HG02571 (cell line): ENCODE results near the gene DIP2C.
"Not testable (repeated sequence)": the region's sequence is repeated elsewhere in the genome, so short reads cannot be mapped to it uniquely, and the experiment has no call there.

Experiments
- ATAC-seq: cut with Tn5 transposase; IDR thresholded peaks from one replicate; pipeline ENCODE4 v1.9.1; 2021; ENCODE audit warnings: mild to moderate bottlenecking, moderate library complexity; ENCODE audit not compliant: unreplicated experiment

DIP2C gene

DNA sequence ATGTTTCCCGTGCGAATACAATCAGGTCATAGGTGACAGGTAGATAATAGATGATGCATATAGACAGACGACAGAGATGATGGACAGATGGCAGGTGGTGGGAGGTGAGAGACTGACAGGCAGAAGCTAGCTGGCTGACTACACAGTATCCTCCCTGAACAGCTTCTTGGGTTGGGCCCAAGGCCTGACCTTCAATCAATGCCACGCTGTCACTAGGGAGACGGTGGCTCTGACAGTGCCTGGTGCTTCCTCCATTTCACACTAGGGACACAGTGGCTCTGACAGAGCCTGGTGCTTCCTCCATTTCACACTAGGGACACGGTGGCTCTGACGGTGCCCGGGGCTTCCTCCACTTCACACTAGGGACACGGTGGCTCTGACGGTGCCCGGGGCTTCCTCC, 200.1 kb downstream of the DIP2C start:
- ATAC-seq: no peak

- no peak for ATAC-seq
These were observed 200.6 kb downstream of the DIP2C start for GRCh38 chr10:488933-489215.

DNA sequence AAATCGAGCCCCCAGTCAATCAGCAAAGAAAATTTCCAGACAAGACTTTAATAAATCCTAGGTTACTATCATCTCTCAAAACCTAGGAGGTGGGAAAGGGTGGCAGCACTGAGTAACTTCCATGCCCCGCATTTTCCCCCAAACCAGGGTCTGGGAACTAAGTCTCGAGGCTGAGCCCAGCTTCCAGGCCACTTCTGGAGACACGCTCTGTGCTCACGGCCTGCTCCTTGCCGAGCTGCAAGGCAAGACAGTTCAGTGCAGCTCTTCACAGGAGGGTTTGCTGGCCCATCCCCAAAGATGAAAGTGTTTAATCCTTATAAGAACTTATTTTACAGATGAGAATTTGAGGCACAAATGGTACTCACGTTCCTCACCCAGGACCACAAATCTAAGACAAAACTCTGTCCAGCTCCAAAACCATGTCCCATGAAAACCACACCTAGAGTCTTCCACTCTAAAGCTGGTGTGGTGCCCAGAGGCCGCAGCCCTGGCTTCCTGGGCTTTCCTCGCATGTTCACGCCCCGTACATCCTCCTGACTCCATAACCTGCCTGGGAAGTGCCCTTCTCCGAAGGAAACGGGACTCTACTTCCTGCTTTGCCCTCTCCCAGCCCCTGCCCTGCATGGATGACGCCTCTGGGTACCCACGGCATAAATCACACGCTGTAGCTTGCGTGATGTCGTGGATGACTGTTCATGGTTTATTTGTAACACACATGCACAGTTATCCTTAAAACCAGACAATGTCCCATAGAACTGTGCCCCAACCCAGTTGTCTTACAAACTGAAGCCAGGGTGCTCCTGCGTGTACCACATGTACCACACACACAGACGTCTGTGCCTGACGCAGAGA, 201.2 kb downstream of the DIP2C start:
- ATAC-seq: no peak

- ATAC-seq: no peak
These were observed 202.7 kb downstream of the DIP2C start for GRCh38 chr10:486666-487322.

DNA sequence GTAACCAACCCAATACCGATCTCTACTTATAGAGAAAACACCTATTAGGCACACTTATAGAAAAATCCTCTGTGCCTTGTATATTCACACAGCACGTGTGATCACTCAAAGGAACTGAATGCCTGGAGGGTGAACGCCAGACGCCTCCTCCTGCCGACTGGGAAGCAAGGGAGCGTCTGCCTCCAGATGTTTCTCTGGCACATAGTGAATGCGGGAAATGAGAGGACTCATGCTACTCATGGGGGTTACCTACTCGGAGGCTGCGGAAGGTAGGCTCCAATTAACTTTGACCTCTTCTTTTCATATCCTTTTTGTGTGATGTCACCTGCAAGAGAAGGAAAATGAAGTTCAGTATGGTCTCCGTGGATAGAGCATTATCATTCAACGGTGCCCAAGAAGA, 203.3 kb downstream of the DIP2C start:
- no peak for ATAC-seq

- ATAC-seq: no peak
These were observed 203.7 kb downstream of the DIP2C start for GRCh38 chr10:485776-486175.

GRCh38 chr10:484925-485661, 204.4 kb downstream of the DIP2C start:
- no peak for ATAC-seq

GRCh38 chr10:484441-484924, 205.0 kb downstream of the DIP2C start:
- ATAC-seq: no peak

- no peak for ATAC-seq
These were observed 206.2 kb downstream of the DIP2C start for GRCh38 chr10:483261-483660.

- ATAC-seq: no peak
These were observed 206.6 kb downstream of the DIP2C start for GRCh38 chr10:482848-483247.

DNA sequence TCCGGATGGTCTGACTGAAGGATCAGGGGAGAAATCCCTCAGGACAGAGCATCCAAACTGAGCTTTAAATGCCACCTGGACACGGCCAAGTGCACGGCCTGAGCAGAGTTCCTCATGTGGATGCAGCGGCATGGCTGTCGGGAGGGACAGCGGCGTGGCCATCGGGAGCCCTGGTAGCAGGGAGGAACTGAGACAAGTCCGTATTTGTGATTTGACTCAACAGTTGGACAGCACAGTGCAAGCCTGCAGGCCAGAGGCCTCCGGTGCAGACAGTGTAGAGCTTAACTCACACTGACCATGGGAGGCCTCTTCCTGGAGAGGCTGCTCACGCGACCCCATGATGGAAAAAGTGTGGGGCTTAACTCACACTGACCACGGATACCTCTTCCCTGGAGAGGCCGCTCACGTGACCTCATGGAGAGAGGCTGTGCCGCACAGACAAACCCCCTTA, 207.4 kb downstream of the DIP2C start:
- no peak for ATAC-seq

- ATAC-seq: no peak
These were observed 207.8 kb downstream of the DIP2C start for GRCh38 chr10:481628-482027.

DNA sequence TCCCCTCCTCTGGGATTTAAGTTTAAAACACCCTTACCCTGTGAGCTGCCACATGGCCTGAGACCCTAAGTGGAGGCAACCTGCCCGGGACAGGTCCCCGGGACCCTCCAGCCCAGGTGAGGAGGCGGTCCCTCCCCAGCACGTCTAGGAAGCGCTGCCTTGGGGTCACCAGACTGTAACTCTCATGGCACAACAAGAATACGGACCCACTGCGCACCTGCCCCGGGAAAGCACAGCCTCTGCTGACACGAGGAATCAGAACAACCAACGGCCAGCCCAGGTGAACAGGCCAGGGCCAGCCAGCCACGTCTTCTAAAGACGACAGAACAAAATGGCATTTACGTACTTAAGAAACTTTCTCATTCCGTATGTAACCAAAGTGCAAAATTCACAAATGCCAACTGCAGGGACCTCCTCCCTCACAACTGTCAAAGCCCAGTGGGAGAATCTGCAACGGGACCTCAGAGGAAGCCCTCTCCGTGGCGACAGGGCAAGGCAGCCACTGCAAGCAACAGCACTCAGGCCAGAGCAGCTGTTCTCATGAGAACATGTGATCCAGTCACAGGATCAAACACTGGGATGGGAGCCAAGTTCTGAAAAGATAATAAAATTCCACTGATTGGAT, 208.4 kb downstream of the DIP2C start:
- ATAC-seq: no peak

DNA sequence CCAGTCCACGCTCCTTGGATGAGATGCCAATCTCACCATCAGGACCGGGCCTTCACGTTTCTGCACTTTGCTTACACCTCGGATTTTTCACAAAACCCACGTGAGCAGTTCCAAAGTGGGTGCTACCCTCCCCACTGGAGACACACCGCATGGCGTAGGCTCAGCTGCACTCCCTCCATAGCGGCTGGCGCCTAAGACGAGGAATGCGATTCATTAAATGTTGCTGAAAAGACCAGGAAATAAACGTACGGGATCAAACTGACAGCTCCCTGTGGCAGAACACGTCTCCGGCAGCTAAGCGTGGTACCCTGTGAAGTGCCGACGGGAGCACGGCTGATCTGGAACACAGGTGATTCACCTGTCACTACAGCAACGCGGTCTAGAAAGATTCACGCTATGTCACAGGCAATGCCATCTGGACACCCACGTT, 209.0 kb downstream of the DIP2C start:
- ATAC-seq: no peak

GRCh38 chr10:479706-480497, 209.6 kb downstream of the DIP2C start:
- ATAC-seq: not testable (repeated sequence)

DNA sequence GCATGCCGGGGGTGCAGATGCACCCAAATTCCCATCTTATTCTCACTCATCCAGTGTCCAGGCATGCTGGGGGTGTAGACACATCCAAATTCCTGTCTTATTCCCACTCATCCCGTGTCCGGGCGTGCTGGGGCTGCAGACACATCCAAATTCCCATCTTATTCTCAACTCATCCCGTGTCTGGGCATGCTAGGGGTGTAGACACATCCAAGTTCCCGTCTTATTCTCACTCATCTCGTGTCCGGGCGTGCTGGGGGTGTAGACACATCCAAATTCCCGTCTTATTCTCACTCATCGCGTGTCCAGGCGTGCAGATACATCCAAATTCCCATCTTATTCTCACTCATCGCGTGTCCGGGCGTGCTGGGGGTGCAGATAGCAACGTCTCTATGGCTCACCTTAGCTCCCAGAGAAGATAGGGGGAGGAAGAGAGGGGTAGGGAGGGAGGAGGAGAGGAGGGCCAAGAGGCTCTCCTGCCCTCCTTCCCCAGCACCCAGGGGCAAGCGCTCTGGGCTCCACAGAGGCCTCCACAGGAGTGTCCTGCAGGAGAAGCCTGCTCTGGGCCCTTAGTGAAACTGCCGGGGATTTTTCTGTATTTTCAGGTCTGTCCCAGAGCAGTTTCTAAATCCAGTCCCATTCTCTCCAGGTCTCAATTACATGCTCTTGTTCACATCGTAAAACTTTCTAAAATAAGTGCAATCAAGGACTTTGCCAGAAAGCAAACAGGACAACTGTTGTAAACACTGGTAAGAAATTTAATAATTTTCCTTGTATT, 210.8 kb downstream of the DIP2C start:
- ATAC-seq: no peak

DNA sequence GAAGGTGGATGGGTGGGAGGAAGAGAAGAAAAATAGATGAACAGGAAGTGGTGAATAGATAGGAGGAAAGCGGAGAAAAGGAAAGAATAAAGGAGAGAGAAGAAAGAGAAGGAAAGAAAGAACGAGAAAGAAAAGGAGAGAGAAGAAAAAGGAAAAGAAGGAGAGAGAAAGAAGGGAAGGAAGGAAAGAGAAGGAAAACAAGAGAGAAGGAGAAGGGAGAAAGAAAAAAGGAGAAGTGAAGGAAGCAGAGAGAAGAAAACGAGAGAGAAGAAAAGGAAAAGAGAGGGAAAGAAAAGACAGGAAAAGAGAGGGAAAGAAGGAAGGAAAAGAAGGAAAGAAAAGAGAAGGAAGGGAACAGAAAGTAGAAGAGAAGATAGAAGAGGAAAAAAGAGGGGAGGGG, 211.8 kb downstream of the DIP2C start:
- ATAC-seq: no peak

DNA sequence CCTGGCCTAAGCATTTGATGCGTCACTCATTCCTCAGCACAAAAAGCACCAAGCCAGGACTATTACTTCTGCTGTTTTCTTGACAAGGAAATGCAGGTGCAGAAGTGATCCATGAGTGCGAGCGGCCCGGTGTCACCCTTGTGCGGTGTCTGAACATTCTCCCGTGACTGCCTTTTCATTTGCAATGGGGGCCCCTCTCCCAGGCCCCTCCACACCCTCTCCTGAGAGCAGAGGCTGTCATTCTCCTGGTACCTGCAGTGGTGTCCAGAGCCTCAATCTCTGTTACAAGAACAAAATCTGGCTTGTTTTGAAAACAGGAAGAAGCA, 213.1 kb downstream of the DIP2C start:
- no peak for ATAC-seq

DNA sequence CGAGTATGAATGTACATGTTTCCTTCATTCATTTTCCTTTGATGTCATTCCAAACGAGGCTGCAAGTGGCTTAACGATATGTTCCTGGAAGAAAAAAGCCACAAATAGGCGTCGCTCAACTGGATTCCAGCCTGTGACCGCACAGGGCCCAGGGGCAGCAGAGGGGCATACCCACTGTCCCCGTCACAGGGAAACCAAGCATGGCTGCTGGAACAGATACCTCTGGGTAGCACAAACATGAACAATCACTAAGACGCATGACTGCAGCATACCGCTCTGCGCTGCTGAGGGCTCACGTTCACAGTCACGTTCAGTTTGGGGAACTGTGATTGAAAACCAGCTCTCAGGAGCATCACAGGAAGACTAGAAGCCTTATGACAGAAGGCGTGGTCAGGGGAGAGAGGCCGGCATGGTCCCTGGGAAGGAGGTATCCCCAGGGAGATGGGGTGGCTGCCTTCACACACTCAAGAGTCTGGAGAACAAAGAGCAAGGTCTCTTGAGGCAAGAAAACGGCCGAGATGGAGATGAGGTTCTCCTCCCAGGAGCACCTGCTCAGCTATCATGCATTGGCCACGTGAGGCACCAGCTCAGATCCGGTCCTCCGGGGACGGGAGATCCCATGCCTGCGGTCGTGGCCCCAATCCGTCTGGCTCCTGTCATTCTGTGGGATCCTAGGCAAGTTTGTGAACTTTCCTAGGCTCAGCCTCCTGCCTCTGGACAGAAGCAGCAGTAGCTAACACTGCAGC, 213.6 kb downstream of the DIP2C start:
- no peak for ATAC-seq
